CD4-positive, alpha-beta T cell treated with Interleukin-2 at 100 ng/mL for 4 hours (primary cell): ENCODE results near the gene EEIG1.

ENCODE experiments used
- DNase-seq: peaks from one replicate; pipeline ENCODE4 v3.0.0-alpha.2; 2020; ENCODE audit warnings: low spot score

Gene EEIG1

DNA sequence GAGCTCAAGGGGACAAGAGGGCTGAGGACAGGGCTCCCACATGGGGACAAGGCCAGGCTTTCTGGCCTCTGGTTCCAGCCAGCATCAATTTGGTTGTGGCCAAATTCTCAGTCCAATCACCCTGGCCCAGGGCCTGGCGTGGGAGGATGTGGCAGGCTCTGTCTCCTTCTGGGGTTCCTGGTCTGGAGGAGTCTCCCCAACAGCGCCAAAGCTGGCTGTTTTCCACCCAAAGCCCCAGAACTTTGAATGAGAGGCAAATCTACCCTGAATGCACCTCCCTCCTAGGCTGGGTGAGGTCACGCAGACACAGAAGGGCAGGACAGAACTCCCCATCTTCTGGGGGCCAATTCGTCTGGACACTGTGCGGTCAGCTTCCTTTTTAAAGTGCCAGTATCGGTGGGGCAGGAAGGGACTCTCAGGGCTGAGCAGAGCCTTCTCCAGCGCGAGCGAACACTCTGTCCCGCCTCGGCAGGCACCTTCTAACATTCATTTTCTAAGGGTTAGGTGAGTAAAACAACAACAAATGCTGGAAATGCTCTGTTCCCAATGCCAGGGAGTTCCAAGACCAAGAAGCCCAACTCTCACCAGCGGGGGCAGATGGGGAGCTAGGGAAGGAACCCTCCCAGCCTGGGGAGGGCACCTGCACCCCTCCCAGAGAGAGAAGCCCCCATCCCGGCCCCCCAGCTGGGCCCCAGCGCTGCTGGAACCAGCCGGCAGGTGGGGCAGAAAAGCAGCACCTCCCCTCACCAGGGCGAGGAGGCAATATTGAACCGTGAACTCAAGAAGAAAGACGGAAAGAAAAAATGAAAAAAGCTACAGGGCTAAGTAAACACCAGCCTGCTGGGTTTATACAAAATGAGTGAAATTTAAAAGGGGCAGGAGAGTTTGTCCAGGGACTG is 39.5 kb downstream of the EEIG1 start:
- DNase-seq: no peak

DNA sequence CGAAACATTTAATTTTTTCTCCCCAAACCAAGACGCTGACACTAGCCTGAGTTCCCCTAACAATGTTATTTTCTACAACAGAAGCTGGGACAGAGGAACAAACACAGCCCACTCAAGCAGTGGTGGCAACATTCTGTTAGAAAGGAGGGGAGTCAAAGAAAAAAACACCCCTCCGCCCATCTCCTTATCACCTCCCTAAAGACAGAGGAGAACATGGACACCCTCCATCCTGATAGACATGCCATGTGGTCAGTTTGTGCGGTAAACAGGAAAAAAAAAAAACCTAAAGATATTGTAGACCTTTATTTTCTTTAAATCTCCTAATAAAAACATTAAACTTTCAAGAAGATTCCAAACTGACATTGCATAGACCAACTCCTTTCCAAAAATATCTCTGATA is 40.2 kb downstream of the EEIG1 start:
- no peak for DNase-seq

DNA sequence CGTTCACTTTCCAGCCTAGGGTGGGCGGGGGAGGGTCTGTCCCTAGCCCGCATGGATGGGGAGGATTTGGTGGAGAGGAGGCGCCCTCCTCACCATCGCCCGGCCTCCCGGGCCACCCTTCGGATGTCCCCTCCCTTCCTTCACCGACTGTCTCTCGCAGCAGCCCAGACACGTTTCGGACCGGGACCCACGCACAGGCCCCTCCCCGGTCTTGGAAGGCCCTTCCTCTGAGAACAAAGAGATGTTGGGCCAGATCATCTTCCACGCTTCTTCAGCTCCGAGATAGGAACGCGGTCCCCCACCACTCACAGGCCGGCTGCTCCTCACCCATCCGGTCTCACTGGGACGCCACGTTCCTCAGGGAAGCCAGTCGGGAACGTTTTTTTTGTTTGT is 42.5 kb downstream of the EEIG1 start:
- no peak for DNase-seq

DNA sequence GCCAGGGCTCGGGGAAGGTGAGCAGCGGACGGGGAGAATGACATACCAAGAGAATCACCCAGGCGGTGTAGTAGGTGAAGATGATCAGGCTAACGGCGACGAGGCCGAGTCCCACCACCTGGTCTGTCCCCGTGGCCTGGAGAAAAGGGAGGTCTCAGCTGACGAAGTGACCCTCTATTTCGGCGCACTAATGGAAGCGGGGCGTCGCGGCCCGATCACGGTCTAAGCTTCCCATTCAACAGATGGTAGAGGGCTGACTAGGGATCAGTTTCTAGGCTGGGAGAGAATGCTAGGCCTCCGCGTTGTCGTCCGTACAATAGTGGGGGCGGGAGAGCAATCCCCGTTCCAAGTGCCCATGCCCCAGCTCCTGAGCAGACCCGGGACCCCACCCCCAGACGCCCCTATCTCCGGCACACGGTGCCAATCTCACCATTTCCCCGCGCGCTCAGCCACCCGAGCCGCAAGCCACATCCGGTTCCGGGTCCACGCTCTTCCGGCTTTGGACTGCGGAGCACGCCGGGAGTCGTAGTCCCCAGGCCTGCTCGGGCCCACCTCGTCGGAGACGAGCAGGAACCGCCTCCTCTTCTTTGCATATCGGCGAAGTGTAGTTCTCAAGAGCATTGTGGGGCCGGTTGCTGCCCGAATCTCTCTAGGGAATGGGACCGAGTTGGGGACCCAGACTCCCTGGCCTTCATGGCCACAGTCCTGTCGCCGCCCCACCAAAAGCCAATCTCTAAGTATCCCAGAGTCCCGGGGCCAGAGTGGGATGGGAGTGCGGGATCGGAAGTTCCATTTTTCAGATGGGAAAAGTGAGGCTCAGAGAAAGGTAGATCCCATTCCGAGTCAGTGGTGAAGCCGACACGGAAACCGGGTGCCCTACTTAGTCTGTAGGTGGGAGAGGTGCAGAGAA is 43.1 kb downstream of the EEIG1 start, which contains the start of gene DPM2:
Gene DPM2 (minus strand): TSS at position 467 of the 910 bp plus-strand sequence. CDS start 34 bp downstream, at position 433.
- peak; percentile 84 for DNase-seq

DNA sequence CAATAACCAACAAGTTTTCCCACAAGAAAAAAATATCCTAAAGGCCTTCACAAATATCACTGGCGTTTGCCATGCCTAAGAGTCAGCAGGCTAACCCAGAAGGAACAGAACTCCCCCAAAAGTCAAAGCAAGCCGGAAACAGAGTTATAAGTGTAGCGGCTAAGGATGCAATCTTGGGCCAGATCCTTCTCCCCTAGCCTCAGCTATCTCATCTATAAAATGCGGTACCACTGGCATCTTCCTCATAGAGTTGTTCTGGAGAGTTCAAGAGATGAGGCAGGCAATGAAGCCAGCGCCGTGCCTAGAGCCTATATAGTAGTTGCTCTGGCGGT is 43.8 kb downstream of the EEIG1 start:
- no peak for DNase-seq

DNA sequence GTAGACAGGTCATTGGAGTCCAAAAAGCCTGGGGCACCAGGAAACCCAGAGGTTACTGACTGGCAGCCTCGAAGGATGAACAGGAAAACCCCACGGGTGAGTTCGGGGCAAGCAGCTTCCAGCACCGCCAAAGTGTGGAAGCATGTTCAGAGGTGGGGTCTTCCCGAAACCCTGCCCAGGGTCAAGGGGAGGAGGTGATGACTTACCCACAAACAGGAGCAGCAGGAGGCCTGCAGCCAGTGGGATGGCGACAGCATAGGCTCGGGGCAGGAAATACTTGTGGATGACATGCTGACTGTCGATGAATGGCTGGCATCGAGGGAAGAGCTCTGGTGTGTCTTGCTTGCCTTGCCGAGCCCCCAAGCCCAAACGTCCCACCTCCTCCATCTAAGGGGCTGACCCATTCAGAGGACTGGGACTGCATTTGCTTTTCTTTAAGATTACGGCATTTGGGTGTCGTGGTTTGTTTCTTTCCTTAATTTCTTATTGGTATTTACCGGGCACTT is 44.4 kb downstream of the EEIG1 start:
- DNase-seq: no peak

DNA sequence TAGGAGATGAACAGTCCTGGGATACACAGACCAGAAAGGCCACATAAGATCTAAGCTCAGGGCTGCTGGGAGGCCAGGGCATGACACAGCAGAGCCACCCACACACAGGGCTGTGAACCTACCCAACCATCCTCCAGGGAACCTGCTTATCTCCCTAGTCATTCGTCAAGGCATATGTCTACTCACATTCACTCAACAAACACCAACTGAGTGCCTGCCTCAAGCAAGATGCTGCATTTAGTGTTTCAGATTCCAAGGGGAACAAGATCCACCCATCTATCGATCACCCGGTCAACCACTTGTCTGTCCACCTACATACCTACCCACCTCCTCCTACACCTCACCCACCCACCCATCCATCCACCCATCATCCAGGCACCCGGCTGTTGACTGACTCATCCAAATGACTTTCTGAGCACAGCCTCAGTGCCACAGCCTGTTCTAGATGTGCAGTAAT is 45.0 kb downstream of the EEIG1 start:
- no peak for DNase-seq

DNA sequence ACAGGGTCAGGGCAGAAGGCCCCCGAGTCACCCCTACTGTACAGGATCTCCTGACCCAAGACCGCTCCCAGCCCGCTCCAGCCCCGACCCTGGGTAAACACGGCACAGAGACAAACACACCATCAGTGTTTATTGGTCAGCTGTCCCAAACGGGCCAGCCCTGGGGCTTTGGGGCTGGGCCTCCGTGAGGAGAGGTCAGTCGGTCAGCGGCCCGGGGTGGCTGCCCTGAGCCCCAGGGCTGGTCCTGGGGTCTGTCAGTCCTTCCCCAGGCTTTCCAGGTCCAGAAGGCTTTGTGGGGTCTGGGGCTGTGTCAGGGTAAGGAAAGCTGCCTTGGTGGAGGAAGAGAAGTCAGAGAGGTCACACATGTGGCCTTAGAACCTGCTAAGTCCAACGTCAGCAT is 45.8 kb downstream of the EEIG1 start:
- no peak for DNase-seq

DNA sequence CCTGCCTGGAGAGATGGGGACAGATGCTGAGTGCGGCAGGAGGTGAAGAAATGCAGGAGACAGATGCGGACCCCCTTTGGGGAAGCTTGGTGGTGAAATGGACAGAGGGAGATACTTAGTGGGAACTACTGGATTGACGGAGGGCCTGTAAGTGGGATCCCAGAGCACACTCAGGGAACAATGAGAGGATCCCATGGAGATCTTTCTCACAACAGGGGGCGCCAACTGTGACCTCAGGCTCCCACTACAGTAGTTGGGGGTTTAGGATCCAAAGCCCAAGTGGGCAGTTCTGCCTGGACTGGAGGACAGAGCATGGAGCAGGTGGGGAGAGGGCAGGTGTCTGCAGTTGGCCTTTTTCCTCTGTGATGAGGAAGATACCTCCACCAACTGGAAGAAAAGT is 46.5 kb downstream of the EEIG1 start:
- DNase-seq: no peak

DNA sequence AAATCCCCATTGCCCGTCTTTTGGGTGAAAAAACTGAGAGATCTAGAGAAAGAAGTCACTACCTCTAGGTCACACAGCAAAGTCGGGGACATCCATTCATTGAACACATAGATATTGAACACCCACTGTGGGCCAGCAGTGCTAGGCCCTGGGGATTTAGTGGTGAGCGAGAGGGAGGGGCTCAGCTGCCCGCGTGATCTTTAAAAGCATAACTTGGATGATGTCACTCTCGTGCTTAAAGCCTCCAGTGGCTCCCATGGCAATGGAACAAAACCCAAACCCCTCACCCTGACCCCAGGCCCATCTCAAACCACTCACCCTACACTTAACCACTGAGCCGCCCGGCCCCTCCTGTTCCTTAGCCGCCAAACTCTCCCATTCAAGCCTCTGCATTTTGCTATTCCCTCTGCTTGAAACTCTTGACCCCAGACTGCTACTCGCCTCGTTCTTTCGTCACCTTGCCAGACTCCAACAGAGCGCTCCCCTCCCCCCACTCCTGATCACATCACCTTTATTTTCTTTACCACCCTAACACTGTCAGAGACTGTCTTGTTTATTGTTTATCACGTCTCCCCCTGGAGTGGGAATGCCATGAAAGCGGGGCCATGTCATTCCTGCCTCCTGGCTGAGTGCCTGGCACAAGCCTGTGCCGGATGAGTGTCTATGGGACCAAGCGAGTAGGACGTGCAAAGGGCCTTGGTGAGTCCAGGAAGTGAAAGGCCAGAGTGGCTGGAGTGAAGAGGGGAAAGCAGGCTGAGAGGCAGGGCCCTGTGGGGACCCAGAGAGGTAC is 49.5 kb downstream of the EEIG1 start:
- no peak for DNase-seq
